Activated CD4-positive, alpha-beta T cell treated with anti-CD3 and anti-CD28 coated beads, Interleukin-2, amount 50 U/mL, for 1 hour (primary cell): Measurements from ENCODE around the gene SYNE2.
"Not testable (repeated sequence)": the region's sequence is repeated elsewhere in the genome, so short reads cannot be mapped to it uniquely, and the experiment has no call there.

Experiments used
- DNase-seq: peaks from one replicate; pipeline ENCODE4 v3.0.0-alpha.2; 2020

Gene SYNE2

DNA sequence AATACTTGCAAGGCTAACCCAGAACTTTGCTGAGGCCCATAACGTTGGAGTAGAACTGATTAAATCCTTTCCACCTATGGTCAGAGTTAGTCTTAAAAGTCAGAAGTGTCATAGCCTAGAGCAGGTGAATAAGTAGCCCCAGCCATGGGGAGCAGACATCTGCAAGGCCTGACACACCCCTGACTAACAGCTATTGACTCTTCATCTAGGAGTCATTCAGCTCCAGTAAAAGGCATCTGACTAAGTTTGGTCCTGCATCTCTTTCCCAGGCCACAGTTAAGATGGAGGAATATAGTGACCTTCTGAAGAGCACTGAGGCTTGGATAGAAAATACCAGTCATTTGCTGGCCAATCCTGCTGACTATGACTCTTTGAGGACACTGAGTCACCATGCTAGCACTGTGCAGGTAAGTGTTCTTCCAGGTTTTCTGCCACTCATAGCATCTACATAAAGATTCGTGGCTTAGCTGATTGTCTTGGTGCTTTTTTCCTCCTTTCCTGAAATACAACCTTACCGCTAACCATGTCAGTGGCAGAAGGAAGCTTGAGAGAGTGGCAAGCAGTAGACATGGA lies 228.5 kb downstream of the SYNE2 start:
- no peak for DNase-seq

- no peak for DNase-seq
Measured at GRCh38 chr14:64082837-64083236, 230.0 kb downstream of the SYNE2 start.

- DNase-seq, result no peak
Measured at GRCh38 chr14:64088647-64088964, 235.8 kb downstream of the SYNE2 start.

GRCh38 chr14:64089920-64090319 lies 237.1 kb downstream of the SYNE2 start:
- no peak for DNase-seq

- no peak for DNase-seq
Measured at GRCh38 chr14:64091217-64091616, 238.4 kb downstream of the SYNE2 start.

DNA sequence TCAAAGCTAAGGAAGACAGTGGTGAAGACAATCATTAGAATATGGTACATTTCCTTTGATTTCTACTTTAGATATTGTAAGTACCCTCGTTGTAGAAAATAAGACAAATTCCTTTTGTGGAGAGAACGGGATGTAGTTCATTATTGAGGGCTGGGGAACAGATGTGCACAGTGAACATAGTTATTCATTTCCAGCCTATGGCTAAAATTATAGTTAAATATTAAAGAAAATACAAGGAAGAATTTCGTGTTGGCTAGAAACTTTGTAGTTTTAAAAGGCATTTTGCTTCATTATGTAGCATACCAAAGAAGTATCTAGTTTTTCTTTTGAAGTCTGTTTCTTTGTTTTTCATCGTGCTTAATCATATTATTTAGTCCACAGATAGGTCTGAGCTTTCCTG lies 239.5 kb downstream of the SYNE2 start:
- DNase-seq, result no peak

GRCh38 chr14:64092940-64093339 lies 240.1 kb downstream of the SYNE2 start:
- DNase-seq, result no peak

- no peak for DNase-seq
Measured at GRCh38 chr14:64095620-64096019, 242.8 kb downstream of the SYNE2 start.

DNA sequence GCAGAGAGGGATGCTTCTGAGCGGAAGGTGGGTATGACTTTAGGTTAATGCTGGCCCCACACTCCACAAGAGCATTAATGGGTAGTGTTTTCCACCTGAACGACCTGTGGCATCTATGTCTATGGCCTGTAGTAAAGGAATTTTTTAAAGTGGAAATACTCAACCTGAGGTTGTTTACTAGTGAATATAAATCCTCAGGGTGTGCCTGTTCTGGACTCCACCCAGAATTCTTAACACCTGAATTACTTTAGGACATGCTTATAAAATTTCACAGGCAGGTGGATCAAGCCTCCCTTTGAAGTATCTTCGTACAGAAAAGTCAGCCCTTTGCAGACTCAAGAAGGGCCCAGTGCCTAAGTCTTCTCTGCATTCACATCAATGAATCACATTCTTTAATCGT lies 245.3 kb downstream of the SYNE2 start:
- no peak for DNase-seq

DNA sequence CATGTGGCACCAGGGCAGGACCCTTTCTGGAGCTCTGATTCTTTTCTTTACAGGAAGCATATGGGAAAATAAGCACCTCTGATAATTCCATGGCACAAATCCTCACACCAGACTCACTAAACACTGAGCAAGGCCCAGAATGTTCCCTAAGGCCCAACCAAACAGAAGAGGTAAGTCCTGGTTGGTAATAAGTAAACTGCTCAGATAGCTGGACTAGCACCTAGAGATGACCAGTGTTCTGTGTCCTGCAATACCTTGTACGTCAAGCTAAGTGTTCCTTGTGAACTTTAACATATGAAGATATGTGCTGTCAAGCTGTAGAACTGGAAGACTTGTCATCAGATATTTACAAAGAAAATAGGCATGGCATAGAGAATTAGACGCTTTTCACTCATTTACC lies 254.6 kb downstream of the SYNE2 start:
- no peak for DNase-seq

DNA sequence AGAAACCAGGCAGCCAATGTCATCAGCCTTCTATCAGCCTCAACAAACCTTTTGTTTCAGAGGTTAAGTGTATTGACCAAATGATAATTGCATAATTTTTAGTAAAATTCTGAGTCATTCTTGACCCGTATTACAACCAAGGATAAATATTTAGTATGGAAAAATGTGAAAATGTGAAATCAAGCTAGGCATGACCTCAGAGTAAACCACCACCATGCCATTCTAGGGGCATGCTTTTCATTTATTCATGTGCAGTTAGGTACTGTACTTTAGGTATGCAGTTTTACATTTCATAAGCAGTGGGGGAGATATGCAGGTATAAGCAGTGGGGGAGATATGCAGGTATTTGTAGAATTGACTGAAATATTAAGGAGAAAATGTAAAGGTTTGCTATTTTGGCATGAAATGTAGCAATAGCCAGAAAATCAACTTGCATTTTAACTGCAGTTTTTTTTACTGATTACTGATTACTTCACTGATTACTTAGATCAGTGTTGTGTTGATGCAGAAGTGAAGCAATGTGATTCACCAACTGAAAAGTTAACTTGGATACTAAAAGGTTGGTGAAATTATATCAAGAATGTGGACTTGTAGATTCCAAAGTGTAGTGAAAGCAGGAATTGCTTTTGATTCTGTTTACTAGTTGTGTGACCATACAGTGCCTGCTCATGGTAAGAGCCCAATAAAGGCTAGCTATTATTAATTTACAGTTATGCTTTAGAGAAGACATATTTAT lies 257.2 kb downstream of the SYNE2 start:
- DNase-seq, result no peak

DNA sequence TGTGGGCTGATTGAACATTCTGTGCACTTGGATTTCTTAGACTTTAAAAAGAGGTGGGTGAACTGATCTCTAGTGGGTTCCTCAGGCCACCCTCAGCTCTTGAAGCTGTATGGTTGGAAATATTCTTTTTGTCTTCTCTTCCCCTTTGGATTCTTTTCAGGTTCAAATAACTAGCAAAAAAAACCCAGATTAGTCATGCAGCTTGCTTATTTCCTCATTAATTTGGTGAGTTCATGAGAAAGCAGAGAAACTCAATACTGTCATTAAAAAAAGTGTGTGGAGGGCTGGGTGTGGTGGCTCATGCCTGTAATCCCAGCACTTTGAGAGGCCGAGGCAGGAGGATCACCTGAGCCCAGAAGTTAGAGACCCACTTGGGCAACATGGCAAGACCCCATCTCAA lies 258.0 kb downstream of the SYNE2 start:
- DNase-seq, result no peak

DNA sequence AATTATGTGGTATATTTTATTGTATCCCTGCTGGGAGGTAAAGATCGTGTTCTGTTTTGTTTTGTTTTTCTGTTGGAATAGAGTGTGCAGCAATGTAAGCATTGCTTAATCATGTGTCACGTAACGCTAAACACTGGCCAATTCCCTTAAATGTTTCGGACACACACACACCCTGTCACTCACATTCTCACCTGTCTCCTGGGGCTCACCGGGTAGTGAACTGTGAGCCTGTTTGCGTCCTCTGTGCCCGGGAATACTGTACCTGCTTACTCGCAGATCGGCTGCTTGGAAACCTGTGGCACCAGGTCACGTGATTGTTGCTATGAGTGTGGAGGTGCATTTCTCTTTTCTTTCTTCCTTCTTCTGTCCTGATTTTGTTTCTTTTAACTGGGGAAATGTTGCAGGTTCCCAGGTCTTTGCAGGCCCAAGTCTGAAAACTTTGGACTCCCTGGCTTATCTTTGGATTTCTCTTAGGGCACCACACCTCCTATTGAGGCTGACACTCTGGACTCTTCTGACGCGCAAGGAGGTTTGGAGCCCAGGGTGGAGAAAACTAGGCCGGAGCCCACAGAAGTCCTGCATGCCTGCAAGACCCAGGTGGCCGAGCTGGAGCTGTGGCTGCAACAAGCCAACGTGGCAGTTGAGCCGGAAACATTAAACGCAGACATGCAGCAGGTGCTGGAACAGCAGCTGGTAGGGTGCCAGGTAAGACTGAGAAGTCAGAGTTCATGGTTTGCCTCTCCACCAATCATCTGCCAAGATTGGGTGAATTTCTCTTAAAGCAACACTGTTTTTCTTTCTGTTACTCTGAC lies 260.3 kb downstream of the SYNE2 start:
- no peak for DNase-seq

DNA sequence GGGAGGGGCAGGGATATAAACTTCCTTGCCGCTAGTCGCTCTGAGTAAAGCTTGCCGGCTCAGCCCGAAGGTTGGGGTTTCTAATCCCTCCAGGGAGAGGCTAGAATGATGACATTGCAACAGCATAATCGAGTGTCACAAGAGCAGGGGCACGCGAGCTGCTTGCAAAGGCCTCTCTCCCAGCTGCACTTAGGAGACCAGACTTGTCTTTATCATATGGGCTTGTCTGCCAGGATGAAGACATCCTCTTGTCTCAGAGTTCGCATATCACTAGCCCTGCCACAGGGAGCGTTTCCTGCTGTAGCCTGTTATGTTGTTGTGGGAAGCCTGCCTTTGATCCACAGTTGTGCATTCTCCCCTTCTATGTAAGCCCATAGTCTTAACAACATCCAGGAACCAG lies 261.4 kb downstream of the SYNE2 start:
- no peak for DNase-seq

DNA sequence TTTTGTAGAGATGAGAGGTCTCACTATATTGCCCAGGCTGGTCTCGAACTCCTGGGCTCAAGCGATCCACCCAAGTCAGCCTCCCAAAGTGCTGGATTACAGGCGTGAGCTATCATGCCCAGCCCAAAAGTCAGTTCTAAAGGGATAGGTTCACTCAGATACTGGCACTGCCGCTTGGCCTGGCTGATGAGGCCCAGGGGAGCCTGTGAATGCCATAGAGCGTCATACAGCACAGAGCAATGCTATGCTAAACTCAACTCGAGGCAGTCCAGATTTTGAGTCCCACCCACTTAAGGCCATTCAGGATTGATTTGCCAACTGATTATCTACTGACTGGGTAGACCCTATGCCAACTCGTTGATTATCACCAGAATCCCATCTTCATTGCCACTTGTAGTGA lies 262.0 kb downstream of the SYNE2 start:
- no peak for DNase-seq

DNA sequence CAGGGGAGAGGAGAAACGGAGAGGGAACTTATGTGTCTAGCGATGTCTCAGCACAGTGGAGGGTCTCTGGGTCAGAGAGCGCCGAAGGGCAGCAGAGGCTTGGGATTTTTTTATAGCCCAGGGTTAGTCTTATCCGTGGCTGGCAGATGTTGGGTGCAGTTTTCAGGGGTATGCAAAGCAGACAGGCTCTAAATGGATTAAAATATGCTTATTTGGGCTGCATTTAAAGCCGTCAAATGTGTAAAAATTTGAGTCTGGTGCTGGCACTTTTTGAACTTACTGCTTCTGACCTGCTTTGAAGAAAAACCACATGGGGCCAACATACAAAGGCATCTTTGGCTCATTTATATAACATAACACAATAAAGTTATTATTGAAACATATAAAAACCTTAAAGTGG lies 262.6 kb downstream of the SYNE2 start:
- no peak for DNase-seq

DNA sequence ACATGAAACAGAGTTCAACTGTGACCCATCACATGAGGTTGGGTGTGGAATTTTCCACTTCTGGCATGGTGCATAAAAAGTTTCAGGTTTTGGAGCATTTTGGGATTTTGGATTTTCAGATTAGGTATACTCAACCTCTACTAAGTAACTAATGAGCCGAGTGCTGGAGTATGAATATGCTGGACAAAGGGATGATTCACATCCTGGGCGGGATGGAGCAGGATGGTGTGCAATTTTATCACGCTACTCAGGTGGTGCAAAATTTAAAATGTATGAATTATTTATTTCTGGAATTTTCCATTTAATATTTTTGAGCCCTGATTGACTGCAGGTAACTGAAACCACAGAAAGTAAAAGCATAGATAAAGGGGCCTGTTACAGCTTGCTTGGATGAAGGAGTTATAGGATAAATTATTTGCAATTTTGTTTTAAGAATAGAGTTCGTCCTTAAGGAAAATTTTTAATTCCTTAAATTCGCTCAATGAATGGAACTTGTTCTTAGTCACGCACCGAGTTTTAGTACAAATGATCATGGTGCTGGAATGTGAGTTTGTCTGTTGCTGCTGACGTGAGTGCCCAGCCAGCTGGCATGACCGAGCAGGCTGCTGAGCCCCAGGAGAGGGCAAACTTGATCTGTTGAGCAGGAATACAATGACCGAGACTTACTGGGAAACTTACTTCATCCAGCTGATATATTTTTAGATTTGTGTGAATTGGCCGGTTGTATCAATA lies 265.0 kb downstream of the SYNE2 start:
- no peak for DNase-seq

DNA sequence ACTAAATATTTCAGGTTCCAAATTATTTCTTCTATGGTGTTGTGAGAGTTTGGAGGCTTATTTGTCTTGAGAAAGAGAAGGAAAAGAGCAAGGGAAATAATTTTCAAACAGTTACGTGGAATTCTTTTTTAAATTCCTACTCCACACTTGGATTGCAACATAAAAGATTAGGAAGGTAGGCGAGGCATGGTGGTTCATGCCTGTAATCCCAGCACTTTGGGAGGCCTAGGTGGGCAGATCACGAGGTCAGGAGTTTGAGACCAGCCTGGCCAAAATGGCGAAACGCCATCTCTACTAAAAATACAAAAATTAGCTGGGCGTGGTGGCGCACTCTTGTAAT lies 265.6 kb downstream of the SYNE2 start:
- DNase-seq, result not testable (repeated sequence)

DNA sequence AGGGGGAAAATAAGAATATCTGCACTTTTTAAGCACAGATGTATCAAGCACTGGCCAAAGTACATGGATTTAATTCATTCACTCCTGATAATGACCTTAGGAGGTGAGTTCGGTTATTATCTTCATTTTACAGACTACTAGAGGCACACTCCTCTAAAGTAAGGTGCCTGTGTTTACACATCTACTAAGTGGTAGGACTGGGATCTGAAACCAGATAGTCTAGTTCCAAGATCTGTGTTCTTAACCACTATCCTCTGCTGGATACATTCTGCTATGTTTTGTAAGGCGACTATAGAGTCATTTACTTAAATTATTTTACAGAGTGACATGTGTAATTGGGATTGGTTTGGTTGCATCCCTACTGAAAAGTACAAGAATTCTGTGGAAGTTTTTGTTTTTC lies 266.1 kb downstream of the SYNE2 start:
- no peak for DNase-seq

- DNase-seq, result no peak
Measured at GRCh38 chr14:64119500-64119899, 266.7 kb downstream of the SYNE2 start.

DNA sequence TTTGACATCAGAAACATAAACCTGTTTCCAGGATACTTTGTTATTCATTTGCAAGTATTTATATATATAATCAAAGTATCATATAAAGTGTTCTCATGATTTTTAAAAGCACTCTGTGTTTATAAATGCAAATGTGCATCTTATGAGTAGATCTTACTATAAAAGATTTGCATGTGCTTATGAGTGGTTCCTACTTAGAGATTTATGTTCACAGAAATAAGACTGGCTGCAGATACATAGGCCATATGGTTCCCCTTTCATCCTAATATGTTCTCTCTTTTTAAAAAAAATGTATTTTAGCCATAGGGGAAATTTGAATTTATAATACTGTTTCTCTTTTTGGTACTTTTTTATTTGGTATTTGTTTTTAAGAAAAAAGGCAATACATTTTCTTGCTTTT lies 267.2 kb downstream of the SYNE2 start:
- DNase-seq, result no peak

GRCh38 chr14:64123241-64123822 lies 270.5 kb downstream of the SYNE2 start:
- DNase-seq, result no peak

DNA sequence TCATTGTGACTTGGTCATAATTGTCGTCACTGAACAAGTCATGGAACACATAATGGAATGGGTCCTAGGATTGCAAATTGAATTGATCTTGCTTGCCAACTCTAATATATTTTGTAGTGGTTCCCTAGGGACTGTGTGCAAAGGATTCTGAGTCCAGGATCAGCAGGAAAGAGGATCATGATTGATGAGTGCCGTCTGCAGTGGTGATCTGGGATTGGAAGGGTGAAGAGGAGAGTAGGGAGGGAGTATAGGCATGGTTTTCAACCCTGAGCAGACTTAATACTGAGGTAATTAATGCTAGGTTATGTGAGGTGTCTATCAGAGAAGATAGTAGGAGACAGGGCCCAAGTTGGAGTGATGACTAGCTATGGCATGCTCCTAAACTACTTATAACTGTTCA lies 272.5 kb downstream of the SYNE2 start:
- DNase-seq, result no peak
